HepG2 (cell line): ENCODE measurements around the gene AUTS2. TPM values are rescaled to one million over a fixed set of nuclear protein-coding genes. Genes with fewer than 3 reads are reported as not detected.

Experiments
- ATAC-seq: fragments of 200-7000 bp; cut with Tn5 transposase; 3 replicates; pipeline ENCODE4 v1.9.1; 2020; ENCODE audit warnings: mild to moderate bottlenecking, moderate library complexity
- BruUV-seq: library from RNA; stranded (reverse); fragments of 400-500 nt; replicated peaks from 2 replicates; lab custom pipeline; 2021; lab: Mats Ljungman, UMichigan
- CTCF ChIA-PET: fragments of 300-600 bp; formaldehyde crosslinking; extraction: SDS; loops from one replicate; lab custom pipeline; 2021; ENCODE audit warnings: low total read pairs, inconsistent platforms, low intra/inter-chr PET ratio; lab: Yijun Ruan, JAX
- POLR2A ChIA-PET: fragments of 350-600 bp; sonication (Branson Sonifier 250); formaldehyde crosslinking; loops from one replicate; lab custom pipeline; 2020; ENCODE audit warnings: antibody characterized with exemption, inconsistent platforms; lab: Yijun Ruan, JAX
- DNase-seq: peaks from one replicate; pipeline ENCODE4 v3.0.0-alpha.2; 2015; ENCODE audit warnings: low spot score
- FAIRE-seq: peaks from 3 replicates; lab custom pipeline; 2011; peaks lifted over from hg19 to GRCh38; lab: Jason Lieb, UNC
- H2AFZ ChIP-seq: one replicate; pipeline ENCODE4 v1.6.1; 2011; ENCODE audit warnings: low read length, inconsistent platforms
- H3K27ac ChIP-seq: fragments of 300-600 bp; 3 replicates; pipeline ENCODE4 v1.8.0; 2011; ENCODE audit warnings: mixed run types, mild to moderate bottlenecking, mixed read lengths, low read length, inconsistent platforms; ENCODE audit not compliant: insufficient read depth; ENCODE audit errors: extremely low read length
- H3K27me3 ChIP-seq, 2 experiments: fragments of 200-600 bp in 1 of 2; 2 replicates in 1 of 2; 3 replicates in 1 of 2; pipeline versions ENCODE4 v1.6.0 to v1.8.0; 2011; ENCODE audit warnings: low read length in 2 of 2, mild to moderate bottlenecking in 2 of 2, moderate library complexity in 2 of 2, inconsistent platforms in 1 of 2; ENCODE audit not compliant: insufficient read depth in 2 of 2, control insufficient read depth in 1 of 2
- H3K36me3 ChIP-seq, 2 experiments: fragments of 200-600 bp in 1 of 2; replicated peaks in 1 of 2; 2 replicates in 1 of 2; 3 replicates in 1 of 2; pipeline versions ENCODE4 v1.5.1 to v1.8.0; 2011; ENCODE audit warnings: low read length in 2 of 2, inconsistent platforms in 1 of 2; ENCODE audit not compliant: insufficient read depth in 2 of 2, control insufficient read depth in 1 of 2
- H3K4me1 ChIP-seq: 2 replicates; pipeline ENCODE4 v1.5.1; 2012; ENCODE audit warnings: low read length, inconsistent platforms; ENCODE audit not compliant: insufficient read depth
- H3K4me2 ChIP-seq: 2 replicates; pipeline ENCODE4 v1.6.0; 2011; ENCODE audit warnings: low read depth, low read length, inconsistent platforms
- H3K4me3 ChIP-seq, 3 experiments: fragments of 200-600 bp in 1 of 3; sonication (generic), shearing (Covaris generic) in 1 of 3; replicated peaks in 1 of 3; 2 replicates each; pipeline ENCODE4 v1.5.1; 2011 to 2016; ENCODE audit warnings: low read length in 3 of 3, inconsistent platforms in 2 of 3, low read depth in 2 of 3, mild to moderate bottlenecking in 2 of 3, control low read depth in 1 of 3, mixed read lengths in 1 of 3; ENCODE audit not compliant: insufficient read depth in 1 of 3
- H3K79me2 ChIP-seq: one replicate; pipeline ENCODE4 v1.6.1; 2011; ENCODE audit warnings: low read length, inconsistent platforms; ENCODE audit not compliant: insufficient read depth
- H3K9ac ChIP-seq: 2 replicates; pipeline ENCODE4 v1.6.0; 2011; ENCODE audit warnings: mild to moderate bottlenecking, low read depth, low read length, inconsistent platforms; ENCODE audit not compliant: insufficient read depth
- H3K9me3 ChIP-seq: 2 replicates; pipeline ENCODE4 v1.5.1; 2012; ENCODE audit warnings: mild to moderate bottlenecking, low read length
- H4K20me1 ChIP-seq: 2 replicates; pipeline ENCODE4 v1.6.0; 2011; ENCODE audit warnings: inconsistent platforms, mild to moderate bottlenecking, low read length, moderate library complexity; ENCODE audit not compliant: insufficient read depth
- CHD2 ChIP-seq: IDR thresholded peaks from 2 replicates; pipeline ENCODE4 v1.6.1; 2011; ENCODE audit warnings: low read depth, low read length, improper control_type of control experiment
- ERF ChIP-seq: IDR thresholded peaks from 2 replicates; pipeline ENCODE4 v1.6.1; 2018; ENCODE audit warnings: missing biosample characterization, missing genetic modification reagents
- HES4 ChIP-seq: sonication (generic); formaldehyde crosslinking; IDR thresholded peaks from 2 replicates; pipeline ENCODE4 v1.9.0; 2021; ENCODE audit warnings: mild to moderate bottlenecking, missing genetic modification reagents, borderline replicate concordance
- KLF6 ChIP-seq: IDR thresholded peaks from 2 replicates; pipeline ENCODE4 v1.8.0; 2016; ENCODE audit warnings: missing biosample characterization, missing genetic modification reagents
- NR3C1 ChIP-seq: sonication (generic); formaldehyde crosslinking; IDR thresholded peaks from 2 replicates; pipeline ENCODE4 v1.4.0; 2020; ENCODE audit warnings: missing genetic modification reagents
- SSRP1 ChIP-seq: IDR thresholded peaks from 2 replicates; pipeline ENCODE4 v1.6.1; 2016; ENCODE audit warnings: control low read depth
- ZFP41 ChIP-seq: sonication (generic); formaldehyde crosslinking; IDR thresholded peaks from 2 replicates; pipeline ENCODE4 v1.4.0; 2020; ENCODE audit warnings: mild to moderate bottlenecking, missing genetic modification reagents, borderline replicate concordance
- ZNF10 ChIP-seq: sonication (generic); formaldehyde crosslinking; IDR thresholded peaks from 2 replicates; pipeline ENCODE4 v1.4.0; 2020; ENCODE audit warnings: mild to moderate bottlenecking, low read depth, missing genetic modification reagents, borderline replicate concordance
- ZNF616 ChIP-seq: sonication (generic); formaldehyde crosslinking; IDR thresholded peaks from 2 replicates; pipeline ENCODE4 v1.5.0; 2020; ENCODE audit warnings: low read depth, mild to moderate bottlenecking, missing genetic modification reagents
- ZNF678 ChIP-seq: sonication (generic); formaldehyde crosslinking; IDR thresholded peaks from 2 replicates; pipeline ENCODE4 v1.4.0; 2020; ENCODE audit warnings: mild to moderate bottlenecking, missing genetic modification reagents
- ZNF781 ChIP-seq: sonication (generic); formaldehyde crosslinking; IDR thresholded peaks from 2 replicates; pipeline ENCODE4 v1.5.1; 2020; ENCODE audit warnings: borderline replicate concordance, mild to moderate bottlenecking, missing genetic modification reagents; ENCODE audit errors: not compliant biosample characterization
- WGBS: methylation state at CpG from one replicate; pipeline ENCODE4 v1.1.6; 2017; ENCODE audit warnings: low lambda C conversion rate; 5-methylcytosine and 5-hydroxymethylcytosine counted together
- in situ Hi-C: cut with HindIII; loops from 2 replicates; pipeline ENCODE4 v1.10.0; 2017; ENCODE audit warnings: low pct_unique_long_range_greater_than_20kb; ENCODE audit not compliant: extremely low pct_ligation_motif_present
- intact Hi-C: fragments of 100-400 bp; cut with micrococcal nuclease; formaldehyde crosslinking; loops from one replicate; pipeline ENCODE4 v1.10.0; 2022; ENCODE audit not compliant: unreplicated experiment
- polyA plus RNA-seq, 8 experiments: library from polyadenylated mRNA; depleted of rRNA in 3 of 8; stranded (reverse) in 7 of 8; unstranded in 1 of 8; fragments of >200 nt; fragmentation: Illumina TruSeq in 4 of 8; extraction: Trizol in 4 of 8; gene quantifications; 2 replicates each; pipeline versions ENCODE4 v1.2.1 to v1.2.3, GENCODE V29; 2011 to 2016; ENCODE audit warnings: low read depth in 4 of 8, missing spikeins in 1 of 8, mixed read lengths in 1 of 8; ENCODE audit not compliant: insufficient read depth in 1 of 8
- total RNA-seq, 5 experiments: library from RNA; depleted of rRNA; stranded (reverse); fragments of >200 nt; fragmentation: Illumina TruSeq; extraction: Trizol; gene quantifications; 2 replicates each; pipeline ENCODE4 v1.2.3, GENCODE V29; 2016; ENCODE audit warnings: low read depth in 1 of 5
- TF ChIP-seq, protein P1 (sequence below): sonication (generic); formaldehyde crosslinking; IDR thresholded peaks from 2 replicates; pipeline ENCODE4 v1.5.0; 2020; ENCODE audit warnings: missing genetic modification reagents, mild to moderate bottlenecking, borderline replicate concordance
- TF ChIP-seq, protein P2 (sequence below): sonication (generic); formaldehyde crosslinking; IDR thresholded peaks from 2 replicates; pipeline ENCODE4 v1.8.0; 2022; ENCODE audit warnings: missing genetic modification reagents, mild to moderate bottlenecking, inconsistent platforms, borderline replicate concordance
- TF ChIP-seq, protein P3 (sequence below): sonication (generic); formaldehyde crosslinking; IDR thresholded peaks from 2 replicates; pipeline ENCODE4 v1.4.0; 2020; ENCODE audit warnings: missing genetic modification reagents, borderline replicate concordance

AUTS2 gene
- total and polyA plus RNA-seq, 2 of the 13 experiments (the other 11 are each of a cell fraction or from before 2014, with no cell fraction given) = 0.38 TPM; not detected in 1

DNA sequence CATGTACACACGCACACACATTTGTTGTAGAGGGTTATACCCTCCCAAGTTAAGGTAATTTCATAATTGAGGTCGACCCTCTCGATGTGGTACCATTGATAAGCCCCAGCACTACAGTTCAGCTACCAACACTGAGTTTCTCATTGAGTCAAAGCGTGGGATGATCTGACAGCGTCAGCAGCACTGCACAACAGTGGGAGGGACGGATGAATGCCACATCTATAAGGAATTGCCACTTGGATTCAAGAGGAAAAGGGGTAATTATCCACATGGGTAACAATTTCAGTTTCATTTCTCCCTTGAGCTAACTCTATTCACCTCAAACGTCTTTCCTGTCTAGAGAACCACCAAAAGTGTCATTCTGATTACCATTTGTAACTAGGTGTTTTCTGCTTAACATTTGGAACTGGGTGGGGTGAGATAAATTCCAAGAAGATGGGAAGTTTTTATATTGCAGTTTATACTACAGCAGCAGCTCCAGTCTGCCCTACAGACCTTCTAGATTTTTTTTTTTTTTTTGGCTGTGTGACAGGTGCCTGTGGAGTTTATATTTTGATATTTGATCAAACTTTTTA is 342.9 kb downstream of the AUTS2 start:
- CTCF ChIA-PET = no interaction called here
- TF ChIP-seq CHD2 = no peak
- TF ChIP-seq HES4 (CRISPR knock-in tag) = no peak
- no peak for TF ChIP-seq SSRP1 (CRISPR knock-in tag)
- no peak for TF ChIP-seq ZNF616 (CRISPR knock-in tag)
- no peak for TF ChIP-seq KLF6 (CRISPR knock-in tag)
- TF ChIP-seq, protein P1, sequence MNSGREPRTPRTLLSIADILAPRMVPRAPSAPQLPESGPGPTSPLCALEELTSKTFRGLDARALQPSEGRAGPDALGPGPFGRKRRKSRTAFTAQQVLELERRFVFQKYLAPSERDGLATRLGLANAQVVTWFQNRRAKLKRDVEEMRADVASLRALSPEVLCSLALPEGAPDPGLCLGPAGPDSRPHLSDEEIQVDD (CRISPR knock-in tag) = no peak
- no peak for TF ChIP-seq ZFP41
- TF ChIP-seq, all 625 proteins: peak for 0

DNA sequence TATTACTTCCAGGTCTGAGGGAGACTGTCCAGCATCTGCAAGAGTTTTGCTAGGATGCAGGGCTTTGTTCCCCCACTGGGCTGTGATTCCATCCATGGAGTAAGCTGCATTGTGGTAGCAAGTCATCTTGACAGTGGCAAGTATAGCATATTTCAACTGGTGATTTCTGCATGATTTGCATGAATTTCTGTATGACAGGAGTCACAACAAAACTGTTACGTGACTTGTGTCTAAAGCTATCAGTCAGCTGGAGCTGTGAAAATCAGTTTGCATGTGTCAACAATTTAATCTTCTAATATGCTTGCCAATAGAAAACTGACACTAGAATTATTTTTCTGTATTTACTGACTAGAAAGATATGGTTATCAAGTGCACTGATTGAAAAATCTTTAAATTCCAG is 344.3 kb downstream of the AUTS2 start:
- no peaks in the 10 kb centered on the region for H3K4me1 ChIP-seq
- no peak overlapping the region for H3K27ac ChIP-seq
- H3K4me3 ChIP-seq = no peak overlapping the region
- no peak for ATAC-seq
- ChIA-PET CTCF (no interaction called here), POLR2A (no interaction called here)
- no peak overlapping the region for H3K4me2 ChIP-seq
- no peak for DNase-seq
- intact Hi-C loops (no loop called here), in situ Hi-C loops (no loop called here)
- BruUV-seq = no TSS peak
- H3K9ac ChIP-seq = no peak overlapping the region
- FAIRE-seq = no peak
- no peaks in the 10 kb centered on the region for H3K79me2 ChIP-seq
- 29% methylated on average over 1 of the region's 1 CpG for WGBS
- H3K36me3 ChIP-seq = no peaks in the 10 kb centered on the region
- no peak overlapping the region for H2AFZ ChIP-seq
- no peaks in the 10 kb centered on the region for H4K20me1 ChIP-seq
- H3K9me3 ChIP-seq = no peaks in the 10 kb centered on the region
- H3K27me3 ChIP-seq = no peaks in the 10 kb centered on the region
- TF ChIP-seq, protein P2, sequence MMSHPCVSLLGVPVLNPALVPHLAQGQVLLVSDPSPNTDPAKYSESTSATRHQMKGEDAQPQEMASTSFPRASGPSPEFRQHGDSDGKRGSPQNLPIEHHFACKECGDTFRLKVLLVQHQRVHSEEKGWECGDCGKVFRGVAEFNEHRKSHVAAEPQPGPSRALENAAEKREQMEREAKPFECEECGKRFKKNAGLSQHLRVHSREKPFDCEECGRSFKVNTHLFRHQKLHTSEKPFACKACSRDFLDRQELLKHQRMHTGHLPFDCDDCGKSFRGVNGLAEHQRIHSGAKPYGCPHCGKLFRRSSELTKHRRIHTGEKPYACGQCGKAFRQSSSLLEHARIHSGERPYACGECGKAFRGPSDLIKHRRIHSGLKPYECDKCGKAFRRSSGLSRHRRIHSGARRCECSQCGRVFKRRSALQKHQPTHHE (CRISPR knock-in tag) = no peak
- no peak for TF ChIP-seq ZNF678 (CRISPR knock-in tag)
- TF ChIP-seq, protein P3, sequence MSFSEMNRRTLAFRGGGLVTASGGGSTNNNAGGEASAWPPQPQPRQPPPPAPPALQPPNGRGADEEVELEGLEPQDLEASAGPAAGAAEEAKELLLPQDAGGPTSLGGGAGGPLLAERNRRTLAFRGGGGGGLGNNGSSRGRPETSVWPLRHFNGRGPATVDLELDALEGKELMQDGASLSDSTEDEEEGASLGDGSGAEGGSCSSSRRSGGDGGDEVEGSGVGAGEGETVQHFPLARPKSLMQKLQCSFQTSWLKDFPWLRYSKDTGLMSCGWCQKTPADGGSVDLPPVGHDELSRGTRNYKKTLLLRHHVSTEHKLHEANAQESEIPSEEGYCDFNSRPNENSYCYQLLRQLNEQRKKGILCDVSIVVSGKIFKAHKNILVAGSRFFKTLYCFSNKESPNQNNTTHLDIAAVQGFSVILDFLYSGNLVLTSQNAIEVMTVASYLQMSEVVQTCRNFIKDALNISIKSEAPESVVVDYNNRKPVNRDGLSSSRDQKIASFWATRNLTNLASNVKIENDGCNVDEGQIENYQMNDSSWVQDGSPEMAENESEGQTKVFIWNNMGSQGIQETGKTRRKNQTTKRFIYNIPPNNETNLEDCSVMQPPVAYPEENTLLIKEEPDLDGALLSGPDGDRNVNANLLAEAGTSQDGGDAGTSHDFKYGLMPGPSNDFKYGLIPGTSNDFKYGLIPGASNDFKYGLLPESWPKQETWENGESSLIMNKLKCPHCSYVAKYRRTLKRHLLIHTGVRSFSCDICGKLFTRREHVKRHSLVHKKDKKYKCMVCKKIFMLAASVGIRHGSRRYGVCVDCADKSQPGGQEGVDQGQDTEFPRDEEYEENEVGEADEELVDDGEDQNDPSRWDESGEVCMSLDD (CRISPR knock-in tag) = no peak
- no peak for TF ChIP-seq SSRP1 (CRISPR knock-in tag)
- TF ChIP-seq NR3C1 (CRISPR knock-in tag) = no peak
- no peak for TF ChIP-seq ERF
- no peak for TF ChIP-seq ZNF781 (CRISPR knock-in tag)
- no peak for TF ChIP-seq ZNF10 (CRISPR knock-in tag)

More for the DNA sequence above, 342.9 kb downstream of the AUTS2 start:
- no peak overlapping the region for H3K27ac ChIP-seq
- POLR2A ChIA-PET = no interaction called here
- 0% methylated on average over 1 of the region's 7 CpGs for WGBS
- no peaks in the 10 kb centered on the region for H3K79me2 ChIP-seq
- no peak overlapping the region for H3K4me3 ChIP-seq
- no peaks in the 10 kb centered on the region for H3K36me3 ChIP-seq
- ATAC-seq (no peak), DNase-seq (no peak), FAIRE-seq (no peak)
- no peak overlapping the region for H2AFZ ChIP-seq
- H3K9me3 ChIP-seq = no peaks in the 10 kb centered on the region
- H3K27me3 ChIP-seq = no peaks in the 10 kb centered on the region
- in situ Hi-C loops (no loop called here), intact Hi-C loops (no loop called here)
- H3K9ac ChIP-seq = no peak overlapping the region
- H3K4me1 ChIP-seq = no peaks in the 10 kb centered on the region
- H4K20me1 ChIP-seq = no peaks in the 10 kb centered on the region
- H3K4me2 ChIP-seq = no peak overlapping the region
- no TSS peak for BruUV-seq
